Measurements from ENCODE around the gene TUBA3E.
"Not testable (repeated sequence)": the region's sequence is repeated elsewhere in the genome, so short reads cannot be mapped to it uniquely, and the experiment has no call there.

The TUBA3E gene

GRCh38 chr2:130162486-130162885 is 35.8 kb downstream of the TUBA3E start:
- not testable (repeated sequence) for DNase-seq (ENCODE audit: low read depth in 2 of 2)

GRCh38 chr2:130160838-130161705 is 37.2 kb downstream of the TUBA3E start:
- not testable (repeated sequence) for DNase-seq (ENCODE audit: low read depth in 2 of 2)

GRCh38 chr2:130160131-130160530 is 38.1 kb downstream of the TUBA3E start:
- no peak for DNase-seq (ENCODE audit: low read depth in 2 of 2)

- not testable (repeated sequence) for DNase-seq (ENCODE audit: low read depth in 2 of 2)
Observed at GRCh38 chr2:130159376-130159775, 38.9 kb downstream of the TUBA3E start.

GRCh38 chr2:130158631-130159030 is 39.6 kb downstream of the TUBA3E start:
- DNase-seq (ENCODE audit: low read depth in 2 of 2), result no peak

- not testable (repeated sequence) for DNase-seq (ENCODE audit: low read depth in 2 of 2)
Observed at GRCh38 chr2:130157825-130158514, 40.3 kb downstream of the TUBA3E start.

- DNase-seq (ENCODE audit: low read depth in 2 of 2), result not testable (repeated sequence)
Observed at GRCh38 chr2:130157354-130157753, 40.9 kb downstream of the TUBA3E start.

- DNase-seq (ENCODE audit: low read depth in 2 of 2), result no peak
Observed at GRCh38 chr2:130156624-130157004, 41.6 kb downstream of the TUBA3E start.

GRCh38 chr2:130155956-130156623 is 42.1 kb downstream of the TUBA3E start:
- DNase-seq (ENCODE audit: low read depth in 2 of 2), result not testable (repeated sequence)

- DNase-seq (ENCODE audit: low read depth in 2 of 2), result no peak
Observed at GRCh38 chr2:130154773-130155765, 43.2 kb downstream of the TUBA3E start.

GRCh38 chr2:130154423-130154770 is 43.8 kb downstream of the TUBA3E start:
- not testable (repeated sequence) for DNase-seq (ENCODE audit: low read depth in 2 of 2)

GRCh38 chr2:130153721-130154422 is 44.4 kb downstream of the TUBA3E start:
- DNase-seq (ENCODE audit: low read depth in 2 of 2), result not testable (repeated sequence)

GRCh38 chr2:130152816-130153595 is 45.2 kb downstream of the TUBA3E start:
- DNase-seq (ENCODE audit: low read depth in 2 of 2), result no peak

GRCh38 chr2:130152136-130152815 is 46.0 kb downstream of the TUBA3E start:
- not testable (repeated sequence) for DNase-seq (ENCODE audit: low read depth in 2 of 2)

- not testable (repeated sequence) for DNase-seq (ENCODE audit: low read depth in 2 of 2)
Observed at GRCh38 chr2:130151145-130151512, 47.1 kb downstream of the TUBA3E start.

- no peak for DNase-seq (ENCODE audit: low read depth in 2 of 2)
Observed at GRCh38 chr2:130150181-130151144, 47.8 kb downstream of the TUBA3E start.

- not testable (repeated sequence) for DNase-seq (ENCODE audit: low read depth in 2 of 2)
Observed at GRCh38 chr2:130148515-130148914, 49.7 kb downstream of the TUBA3E start.

GRCh38 chr2:130145006-130145414 is 53.2 kb downstream of the TUBA3E start, which contains the start of gene CCDC74B:
CCDC74B (minus strand) TSS chr2:130145112; CDS start chr2:130144996, 116 bp downstream.
- DNase-seq (ENCODE audit: low read depth in 2 of 2), result peak; percentile 10 to 33

Measured in activated CD8-positive, alpha-beta memory T cell treated with anti-CD3 and anti-CD28 coated beads for 4 hours (primary cell).